GM19043 (cell line): ENCODE results near the gene FTSJ3.
A peak's percentile ranks its signal among the peaks of the same experiment; 100 is the strongest.
"Not testable (repeated sequence)": the region's sequence is repeated elsewhere in the genome, so short reads cannot be mapped to it uniquely, and the experiment has no call there.

Source experiments
- ATAC-seq: cut with Tn5 transposase; IDR thresholded peaks from one replicate; pipeline ENCODE4 v1.9.1; 2021; ENCODE audit warnings: low read depth; ENCODE audit not compliant: unreplicated experiment

FTSJ3 gene

DNA sequence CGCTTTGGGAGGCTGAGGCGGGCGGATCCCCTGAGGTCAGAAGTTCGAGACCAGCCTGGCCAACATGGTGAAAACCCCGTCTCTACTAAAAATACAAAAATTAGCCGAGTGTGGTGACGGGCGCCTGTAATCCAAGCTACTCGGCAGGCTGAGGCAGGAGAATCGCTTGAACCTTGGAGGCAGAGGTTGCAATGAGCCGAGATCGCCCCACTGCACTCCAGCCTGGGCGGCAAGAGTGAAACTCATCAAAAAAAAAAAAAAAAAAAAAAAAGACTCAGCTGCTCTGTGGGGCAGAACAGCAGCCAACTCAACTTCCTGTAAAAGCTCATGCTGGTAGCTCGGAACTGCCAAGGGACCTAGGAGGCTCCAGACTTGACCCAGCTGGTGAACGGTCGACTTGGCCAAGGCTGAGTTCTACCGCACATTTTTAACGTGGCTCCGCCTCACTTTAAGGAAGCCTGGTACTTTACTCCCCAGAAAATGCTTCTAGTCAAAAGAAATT lies 16.0 kb upstream of the FTSJ3 start:
- ATAC-seq: not testable (repeated sequence)

DNA sequence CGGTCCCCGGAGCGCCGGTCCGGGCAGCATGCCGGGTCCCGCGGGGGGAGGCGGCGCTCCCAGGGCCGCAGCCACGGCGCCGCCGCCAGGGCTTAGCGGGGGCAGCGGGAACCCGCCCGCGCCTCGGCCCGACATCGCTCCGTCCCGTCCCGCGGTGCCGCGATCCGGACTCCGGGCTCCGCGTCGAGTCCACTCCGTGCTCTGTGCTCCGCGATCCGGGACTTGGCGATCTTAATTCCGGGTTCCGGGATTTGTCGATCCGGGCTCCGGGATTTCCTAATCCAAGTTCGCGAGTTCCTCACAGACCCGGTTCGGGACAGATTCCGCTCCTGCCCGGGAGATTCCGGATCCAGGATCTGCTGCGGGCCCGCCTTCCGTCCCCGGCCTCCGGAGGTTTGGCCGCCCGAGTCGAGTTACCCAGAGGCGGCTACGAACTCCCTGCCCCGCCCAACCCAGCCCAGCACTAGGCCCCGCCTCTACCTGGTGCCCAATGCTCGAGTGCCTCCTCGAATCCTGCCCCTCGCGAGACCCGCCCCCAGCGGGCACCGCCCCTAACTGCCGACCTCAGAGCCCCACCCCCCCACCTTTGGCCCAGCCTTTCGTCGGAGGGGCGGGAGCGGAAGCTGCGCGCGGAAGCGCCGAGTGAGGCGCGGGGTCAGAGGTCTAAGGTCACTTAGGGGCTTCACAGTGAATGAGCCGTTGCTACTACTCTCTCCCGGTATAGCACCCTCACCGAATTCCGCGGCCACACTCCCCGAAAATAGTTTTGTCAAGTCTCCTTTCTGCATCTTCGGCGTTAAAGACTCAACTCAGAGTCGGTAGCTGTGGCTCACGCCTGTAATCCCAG lies 15.3 kb upstream of the FTSJ3 start, which contains the start of gene SMARCD2:
SMARCD2 (minus strand) TSS at position 146 of the 847 bp plus-strand sequence; CDS start at position 135, 11 bp downstream.
- ATAC-seq: peak; percentile 60

DNA sequence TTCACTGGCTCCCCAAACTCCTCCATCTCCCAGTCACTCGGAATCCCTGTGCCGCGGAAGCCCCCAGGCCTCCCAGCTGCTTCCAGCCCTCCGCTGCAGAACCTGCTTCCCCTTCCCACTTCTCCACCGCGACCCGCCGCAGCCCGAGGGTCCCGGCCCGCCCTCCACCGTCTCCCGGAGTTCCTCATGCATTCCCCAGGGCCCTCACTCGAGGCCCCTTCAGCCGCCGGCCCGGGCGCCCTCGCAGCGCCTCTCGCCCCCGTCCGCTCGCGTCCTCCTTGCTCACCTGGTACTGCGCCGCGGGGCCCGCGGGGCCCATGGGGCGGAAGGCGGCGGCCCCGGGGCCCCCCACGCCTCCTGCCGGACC lies 14.7 kb upstream of the FTSJ3 start:
- ATAC-seq: peak; percentile 26

DNA sequence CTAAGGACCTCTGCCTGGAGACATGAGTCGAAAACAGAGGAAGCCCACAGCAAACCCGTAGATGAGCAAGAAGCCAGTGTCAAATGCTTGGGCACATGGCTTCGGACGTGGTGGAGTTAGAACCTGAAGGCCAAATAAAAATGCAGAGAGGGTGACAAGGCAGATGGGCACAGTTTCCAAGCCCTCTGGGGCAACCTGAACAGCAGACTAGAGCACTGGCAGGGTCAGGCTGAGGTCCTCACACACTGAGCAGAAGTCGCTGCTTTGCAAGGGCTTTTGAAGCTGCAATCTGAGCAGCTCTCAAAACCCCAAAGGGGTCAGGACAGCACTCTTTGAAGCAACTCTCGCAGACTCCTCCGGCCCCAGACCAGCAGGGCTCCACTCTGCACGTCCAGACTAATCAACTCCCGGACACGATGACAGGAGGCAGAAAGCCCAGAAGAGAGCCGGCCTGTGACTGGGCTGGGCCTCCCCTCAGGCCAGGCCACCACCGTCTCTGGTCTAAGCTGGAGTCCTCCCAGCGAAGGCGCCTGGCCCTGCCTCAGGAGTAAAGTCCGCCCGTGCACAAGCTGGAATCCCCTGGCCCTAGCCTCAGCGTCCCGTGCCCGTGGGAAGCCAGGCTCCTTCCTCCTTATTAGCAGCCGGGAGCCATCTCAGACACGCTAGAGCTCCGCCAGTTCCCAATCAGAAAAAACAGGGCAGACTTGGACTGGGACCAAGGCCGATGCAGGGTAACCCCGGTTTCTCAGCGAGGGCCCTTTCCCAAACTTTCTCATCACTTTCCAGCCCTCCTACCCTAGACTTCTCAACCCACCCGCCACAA lies 14.1 kb upstream of the FTSJ3 start:
- no peak for ATAC-seq

DNA sequence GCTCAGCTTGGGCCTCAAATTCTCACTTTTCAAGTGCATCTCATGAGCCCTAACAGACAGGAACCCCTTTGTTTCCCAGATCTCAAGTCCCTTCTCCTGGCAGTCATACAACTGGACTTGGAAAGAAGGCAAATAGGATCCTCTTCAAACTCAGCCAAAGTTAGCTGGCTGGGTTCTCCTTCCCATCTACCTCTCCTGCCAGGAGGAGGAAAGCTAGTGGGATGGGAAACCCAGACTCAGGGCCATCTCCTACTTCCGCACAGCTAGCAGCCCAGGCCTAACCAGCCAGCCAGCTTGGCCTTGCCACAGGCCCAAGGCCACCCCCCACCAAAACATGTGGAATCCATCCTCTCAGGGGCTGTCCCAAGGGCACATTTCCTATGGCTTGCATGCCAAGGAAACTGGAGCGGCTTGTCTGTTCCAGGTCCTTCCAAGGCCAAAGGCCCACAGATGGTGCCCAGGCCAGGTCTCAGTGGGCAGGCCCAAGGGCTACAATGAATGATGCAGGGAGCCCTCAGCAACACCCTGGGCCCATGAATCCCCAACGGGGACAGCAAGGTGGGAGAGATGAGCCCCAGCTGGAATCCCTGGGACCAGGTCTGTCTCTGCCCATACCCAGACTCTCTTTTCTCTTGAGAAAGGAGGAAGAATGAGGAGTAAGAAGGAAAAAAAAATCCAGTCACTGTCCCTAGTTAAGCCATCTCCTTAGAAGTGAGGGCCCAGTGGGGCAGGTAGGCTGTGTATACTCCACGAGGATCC lies 13.3 kb upstream of the FTSJ3 start:
- ATAC-seq: no peak

DNA sequence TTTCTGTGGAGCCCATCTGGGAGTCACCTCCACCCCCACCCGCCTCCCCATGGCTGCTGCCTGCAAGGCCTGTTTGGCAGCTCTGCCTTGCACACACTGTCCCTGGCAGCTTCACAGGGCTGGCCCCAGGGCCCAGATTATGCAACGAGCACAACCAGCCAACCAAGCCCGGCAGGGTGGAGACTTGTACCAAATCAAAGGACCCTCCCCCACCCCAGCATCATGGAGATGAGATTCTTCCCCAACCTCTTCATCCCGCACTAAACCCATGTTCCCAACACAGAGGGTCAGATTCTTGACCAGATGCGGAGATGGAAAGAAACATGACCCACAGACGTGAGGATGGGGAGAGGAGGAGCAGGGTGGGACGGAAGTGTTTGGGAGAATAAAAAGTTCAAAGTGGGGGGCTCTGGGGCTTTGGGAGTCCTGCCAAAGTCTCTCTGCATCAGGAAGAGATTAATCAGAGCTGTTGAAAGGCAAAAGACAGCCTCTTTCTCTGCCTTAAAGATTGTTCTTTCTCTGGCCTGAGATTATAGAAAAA lies 11.2 kb upstream of the FTSJ3 start:
- ATAC-seq: no peak

DNA sequence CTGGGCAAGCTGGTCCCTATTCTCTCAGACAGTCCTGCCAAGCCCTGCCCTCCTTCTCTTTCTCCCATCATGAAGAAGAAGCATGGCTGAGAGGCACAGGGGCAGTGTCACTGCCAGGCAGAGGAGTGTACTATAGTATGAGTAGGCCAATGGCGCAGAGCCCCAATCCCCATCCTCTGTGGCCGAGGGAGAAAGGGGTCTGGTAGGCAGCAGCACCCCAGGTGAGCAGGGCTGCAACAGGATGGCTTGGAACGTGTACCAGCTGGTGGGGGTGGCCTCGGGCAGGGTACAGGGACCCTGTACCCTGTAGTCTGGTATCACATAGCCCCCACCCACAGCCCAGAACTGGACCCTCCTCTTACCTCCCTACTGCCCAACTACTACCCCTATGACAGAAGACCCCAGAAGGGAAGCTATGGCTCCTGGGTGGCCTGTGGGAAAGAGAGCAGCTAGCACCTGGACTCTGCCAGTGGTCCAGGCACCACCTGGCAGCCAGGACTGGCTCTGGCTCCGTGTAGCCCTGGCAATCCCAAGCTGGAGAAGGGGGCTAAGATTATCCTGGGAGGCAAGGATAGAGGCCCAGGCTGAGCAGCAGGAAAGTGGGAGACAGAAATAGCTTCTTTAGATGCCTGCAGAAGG lies 10.6 kb upstream of the FTSJ3 start:
- ATAC-seq: no peak

DNA sequence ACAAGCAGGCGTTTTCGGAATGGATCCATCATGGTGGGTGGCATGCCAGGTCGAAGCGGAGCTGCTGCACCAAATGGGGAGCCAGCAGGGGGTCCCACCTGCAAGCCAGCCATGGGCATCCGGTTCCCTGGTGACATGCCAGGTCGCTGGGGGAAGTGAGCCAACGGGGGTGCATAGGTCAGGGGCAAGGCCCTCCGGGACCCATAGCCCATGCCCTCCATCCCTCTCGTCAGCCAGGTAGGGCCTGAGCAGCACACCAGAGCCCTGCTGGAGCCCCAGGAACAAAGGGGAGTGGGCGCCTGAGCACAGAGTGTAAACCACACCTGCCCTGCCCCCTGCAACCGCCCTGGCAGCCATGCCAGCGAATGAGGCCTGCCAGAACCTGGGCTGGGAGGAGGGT lies 10.0 kb upstream of the FTSJ3 start:
- no peak for ATAC-seq

DNA sequence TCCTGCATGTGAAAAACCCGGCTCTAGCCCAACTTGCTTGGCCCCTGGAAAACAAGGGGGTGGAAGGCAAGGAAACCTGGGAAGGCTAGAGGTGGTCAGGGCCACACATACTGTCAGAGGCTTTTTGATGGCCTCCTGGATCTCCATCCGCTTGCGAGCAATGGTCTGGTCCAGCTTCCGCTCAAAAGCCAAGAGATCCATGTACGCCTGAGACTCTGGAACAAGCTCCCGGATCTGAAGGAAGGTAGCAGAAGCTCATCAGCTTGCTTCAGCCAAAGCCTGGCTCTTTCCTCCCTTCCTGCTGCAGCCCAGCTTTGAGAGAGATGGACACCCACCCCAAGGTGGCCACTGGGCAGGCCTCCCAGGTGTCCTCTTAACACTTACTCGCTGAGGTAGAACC lies 9.3 kb upstream of the FTSJ3 start:
- ATAC-seq: no peak

DNA sequence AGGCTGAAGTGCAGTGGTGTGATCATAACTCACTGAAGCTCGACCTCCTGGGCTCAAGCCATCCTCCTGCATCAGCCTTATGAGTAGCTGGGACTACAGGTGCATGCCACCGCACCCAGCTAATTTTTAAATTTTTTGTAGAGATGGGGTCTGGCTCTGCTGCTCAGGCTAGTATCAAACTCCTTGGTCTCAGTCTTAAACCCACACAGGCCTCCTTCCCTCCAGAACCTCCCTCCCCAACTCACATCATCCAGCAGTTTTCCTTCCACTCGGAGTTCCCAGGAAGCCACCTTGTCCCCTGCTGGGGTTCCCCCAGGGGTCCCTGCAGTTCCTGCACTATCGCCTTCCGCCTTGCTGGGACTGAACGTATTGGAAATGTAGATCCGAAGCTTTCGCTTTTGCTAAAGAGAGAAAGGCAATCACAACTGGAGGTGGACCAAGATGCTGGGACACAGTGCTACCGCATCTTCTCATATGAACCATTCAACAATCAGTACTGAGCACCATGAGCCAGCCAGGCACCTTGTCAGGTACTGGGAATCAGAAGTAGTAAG lies 7.8 kb upstream of the FTSJ3 start:
- no peak for ATAC-seq

DNA sequence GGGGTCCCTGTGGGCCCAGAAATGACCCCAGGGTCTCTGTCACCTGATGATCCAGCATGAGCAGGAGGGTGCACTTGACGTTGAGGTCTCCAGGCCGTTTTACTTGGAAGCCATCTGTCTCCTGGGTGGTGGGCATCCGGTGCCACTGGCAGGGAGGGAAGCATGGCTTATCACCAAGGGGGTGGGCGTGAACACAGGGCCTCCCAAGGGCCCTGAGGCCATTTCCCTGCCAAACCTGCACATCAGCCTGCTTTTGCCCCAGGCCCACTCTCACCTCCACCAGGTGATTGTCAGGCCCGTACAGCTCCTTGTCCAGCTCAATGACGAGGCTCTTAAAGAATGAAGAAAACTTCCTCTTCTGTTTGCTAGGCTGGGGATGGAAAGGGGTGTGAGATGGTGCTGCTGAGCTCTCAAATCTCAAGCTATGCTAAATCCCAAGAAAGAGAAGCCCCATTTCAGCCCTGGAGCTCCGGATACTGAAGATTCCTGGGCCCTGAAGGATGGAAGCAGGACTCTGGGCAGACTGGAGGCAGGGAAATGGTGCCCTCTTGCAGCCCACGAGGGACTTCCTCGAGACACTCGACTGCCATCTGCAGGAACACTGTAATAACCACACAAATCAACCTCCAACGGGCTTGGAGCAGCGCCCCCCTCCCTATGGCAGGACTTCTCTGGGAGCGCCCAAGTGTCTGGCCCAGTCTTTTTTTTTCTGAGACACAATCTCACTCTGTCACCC lies 7.1 kb upstream of the FTSJ3 start:
- ATAC-seq: no peak

DNA sequence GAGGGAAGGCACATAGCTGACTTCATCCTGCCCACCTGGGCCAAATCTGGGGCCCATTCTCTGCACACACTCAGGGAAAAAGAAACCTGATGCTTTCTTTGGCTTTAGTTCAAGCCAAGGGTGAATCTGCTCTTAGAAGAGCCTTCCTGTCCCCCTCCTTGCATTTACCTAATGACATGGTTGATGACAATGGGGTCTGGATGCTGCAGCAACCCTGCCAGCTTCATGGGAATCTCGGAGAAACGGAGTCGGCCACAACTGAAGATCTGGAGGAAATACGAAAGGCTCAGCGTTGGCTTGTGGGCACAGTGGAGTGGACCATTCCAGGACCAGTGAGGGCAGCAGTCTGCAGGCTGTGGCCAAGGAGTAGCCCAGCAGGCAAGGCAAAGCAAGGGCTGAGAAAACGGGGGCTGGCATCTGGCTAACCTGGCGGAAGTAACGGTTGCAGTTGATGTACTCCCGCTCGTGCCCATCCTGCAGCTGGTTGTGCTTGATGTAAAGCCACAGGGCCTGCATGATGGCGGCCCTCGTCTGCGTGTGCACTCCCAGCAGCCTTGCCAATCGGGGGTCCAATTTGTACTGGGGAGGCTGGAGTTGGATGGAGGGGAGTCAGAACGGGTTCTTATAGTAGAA lies 6.4 kb upstream of the FTSJ3 start:
- no peak for ATAC-seq

DNA sequence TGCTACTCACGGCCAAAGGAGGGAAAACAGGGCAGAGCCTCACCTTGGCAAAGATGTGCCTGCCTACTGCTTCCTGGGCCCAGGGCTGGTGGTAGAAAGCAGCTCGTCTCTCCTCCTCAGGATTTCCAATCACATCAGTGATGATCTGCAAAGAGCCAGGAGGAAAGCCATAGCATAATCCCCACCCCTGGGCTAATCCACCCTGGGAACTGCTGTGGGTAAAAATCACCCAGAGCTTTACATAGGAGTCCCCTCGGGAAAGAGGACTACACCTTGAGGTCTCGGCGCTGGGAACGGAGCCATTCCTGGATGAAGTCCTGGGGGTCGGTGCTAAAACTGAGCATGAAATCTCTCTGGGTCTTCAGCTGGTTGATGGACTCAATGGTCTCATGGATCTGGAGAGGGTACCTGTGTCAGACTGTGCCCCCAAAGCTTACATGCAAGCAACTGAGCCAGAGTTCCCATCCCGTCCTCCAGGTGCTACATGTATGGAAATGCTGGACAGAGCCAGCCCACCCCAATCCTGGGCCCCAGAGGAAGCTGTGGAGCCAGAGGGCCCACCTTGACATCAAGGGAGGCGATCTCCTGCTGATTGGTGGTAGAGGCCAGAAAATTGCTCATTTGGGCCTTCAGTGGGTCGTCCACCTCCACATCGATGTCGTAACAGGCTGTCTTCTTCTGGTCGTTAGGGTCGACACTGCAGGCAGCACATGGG lies 5.7 kb upstream of the FTSJ3 start:
- no peak for ATAC-seq

DNA sequence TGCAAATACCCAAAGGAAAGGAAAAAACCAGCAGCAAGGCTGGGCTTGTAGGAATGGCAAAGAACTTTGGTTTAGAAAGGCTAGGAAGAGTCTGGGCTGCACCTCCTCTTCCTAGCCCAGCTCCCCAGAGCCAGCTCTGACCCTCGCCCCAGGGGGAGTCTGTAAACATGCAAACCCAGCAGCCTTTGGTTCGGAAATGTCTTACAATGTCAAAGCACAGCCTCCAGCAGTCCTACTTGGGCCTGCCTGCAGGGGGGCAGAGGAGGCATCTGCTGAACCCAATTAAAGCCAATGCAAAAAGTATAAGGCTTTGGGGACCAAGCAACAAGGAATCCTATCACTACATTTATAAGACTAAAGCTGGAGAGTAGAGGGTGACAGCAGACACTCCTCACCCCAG lies 5.0 kb upstream of the FTSJ3 start:
- no peak for ATAC-seq

DNA sequence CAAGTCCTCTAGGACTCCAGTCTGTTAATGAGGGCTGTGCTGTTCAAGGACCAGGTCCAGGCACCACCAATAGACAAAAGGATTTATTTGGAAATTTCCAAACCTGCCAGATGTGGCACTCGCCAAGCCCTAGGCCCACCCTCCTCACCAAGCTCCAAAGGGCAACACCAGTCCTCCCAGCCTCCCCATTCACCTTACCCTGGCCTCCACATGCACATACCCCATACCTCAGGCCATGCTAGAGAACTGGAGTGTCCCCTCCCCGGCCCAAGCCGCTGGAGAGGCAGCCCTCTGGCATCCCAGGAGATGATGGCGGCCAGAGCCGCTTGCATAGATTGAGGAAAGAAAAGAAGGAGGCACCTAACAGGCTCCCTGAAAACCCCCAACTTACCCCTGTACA lies 4.6 kb upstream of the FTSJ3 start:
- no peak for ATAC-seq

DNA sequence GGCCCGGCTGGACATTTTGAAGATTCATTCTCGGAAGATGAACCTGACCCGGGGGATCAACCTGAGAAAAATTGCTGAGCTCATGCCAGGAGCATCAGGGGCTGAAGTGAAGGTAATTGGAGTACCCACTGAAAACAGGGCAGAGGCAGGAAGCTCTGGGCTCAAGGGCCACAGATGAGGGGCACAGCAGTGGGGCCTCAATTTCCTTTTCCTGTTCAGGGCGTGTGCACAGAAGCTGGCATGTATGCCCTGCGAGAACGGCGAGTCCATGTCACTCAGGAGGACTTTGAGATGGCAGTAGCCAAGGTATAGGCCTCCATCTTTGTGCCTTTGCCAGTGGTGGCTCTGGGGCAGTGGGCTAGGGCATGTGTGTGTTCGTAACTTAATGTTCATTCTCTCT lies 4.0 kb upstream of the FTSJ3 start:
- no peak for ATAC-seq

DNA sequence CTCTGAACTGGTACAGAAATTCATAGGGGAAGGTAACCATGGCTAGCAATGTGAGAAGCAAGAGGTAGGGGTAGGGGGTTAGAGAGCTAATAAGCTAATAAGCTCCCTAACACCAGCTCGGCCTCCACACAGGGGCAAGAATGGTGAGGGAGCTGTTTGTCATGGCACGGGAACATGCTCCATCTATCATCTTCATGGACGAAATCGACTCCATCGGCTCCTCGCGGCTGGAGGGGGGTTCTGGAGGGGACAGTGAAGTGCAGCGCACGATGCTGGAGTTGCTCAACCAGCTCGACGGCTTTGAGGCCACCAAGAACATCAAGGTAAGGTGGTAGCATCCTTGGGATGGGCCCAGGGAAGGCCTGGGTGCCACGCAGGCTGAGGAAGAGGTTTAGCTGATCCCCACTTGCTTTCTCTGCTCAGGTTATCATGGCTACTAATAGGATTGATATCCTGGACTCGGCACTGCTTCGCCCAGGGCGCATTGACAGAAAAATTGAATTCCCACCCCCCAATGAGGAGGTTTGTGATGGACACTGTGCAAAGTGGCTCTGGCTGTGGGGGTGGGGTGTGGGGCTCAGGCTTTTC lies 3.5 kb upstream of the FTSJ3 start:
- ATAC-seq: no peak

DNA sequence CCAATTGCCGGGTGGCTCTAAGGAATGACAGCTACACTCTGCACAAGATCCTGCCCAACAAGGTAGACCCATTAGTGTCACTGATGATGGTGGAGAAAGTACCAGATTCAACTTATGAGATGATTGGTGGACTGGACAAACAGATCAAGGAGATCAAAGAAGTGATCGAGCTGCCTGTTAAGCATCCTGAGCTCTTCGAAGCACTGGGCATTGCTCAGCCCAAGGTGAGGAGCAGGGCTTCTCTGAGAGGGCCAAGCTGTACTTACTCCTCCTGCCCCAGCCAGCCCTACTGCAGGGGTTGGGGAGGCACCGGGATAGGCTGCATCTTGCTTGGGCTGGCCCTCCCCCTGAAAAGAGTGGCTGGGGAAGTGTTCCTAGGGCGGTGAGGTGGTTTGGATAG lies 2.8 kb upstream of the FTSJ3 start:
- ATAC-seq: no peak
